H1 (cell line): ENCODE measurements around the gene LRRC4C. TPM values are rescaled to one million over a fixed set of nuclear protein-coding genes. Genes with fewer than 3 reads are reported as not detected.

Experiments
- BRCA1 ChIP-seq: IDR thresholded peaks from 2 replicates; pipeline ENCODE4 v1.6.1; 2012; ENCODE audit warnings: low read depth, low read length, improper control_type of control experiment
- CHD7 ChIP-seq: fragments of 300-600 bp; sonication (generic); IDR thresholded peaks from 2 replicates; pipeline ENCODE4 v1.7.1; 2012; ENCODE audit warnings: low read length, moderate library complexity, mild to moderate bottlenecking, inconsistent platforms; ENCODE audit not compliant: insufficient replicate concordance
- CREB1 ChIP-seq: IDR thresholded peaks from 2 replicates; pipeline ENCODE4 v1.6.1; 2012; ENCODE audit warnings: inconsistent platforms
- NRF1 ChIP-seq: IDR thresholded peaks from 2 replicates; pipeline ENCODE4 v1.6.1; 2011; ENCODE audit warnings: mild to moderate bottlenecking, low read depth, low read length, improper control_type of control experiment
- SIN3A ChIP-seq, 2 experiments: IDR thresholded peaks in 1 of 2; conservative IDR thresholded peaks in 1 of 2; 2 replicates each; pipeline ENCODE4 v1.6.1; 2011 to 2012; ENCODE audit warnings: low read length in 2 of 2, improper control_type of control experiment in 1 of 2, low read depth in 1 of 2, mild to moderate bottlenecking in 1 of 2
- SRF ChIP-seq: IDR thresholded peaks from 2 replicates; pipeline ENCODE4 v1.6.1; 2011; ENCODE audit warnings: mild to moderate bottlenecking, low read depth, low read length, moderate library complexity
- TAF7 ChIP-seq: optimal IDR thresholded peaks from 2 replicates; pipeline ENCODE3; 2011; ENCODE audit warnings: low read depth, mild to moderate bottlenecking, inconsistent platforms, low read length, moderate library complexity, borderline replicate concordance
- TBP ChIP-seq: IDR thresholded peaks from 2 replicates; pipeline ENCODE4 v1.6.1; 2011; ENCODE audit warnings: low read depth, low read length, improper control_type of control experiment
- USF2 ChIP-seq: IDR thresholded peaks from 2 replicates; pipeline ENCODE4 v1.6.1; 2011; ENCODE audit warnings: low read length, improper control_type of control experiment
- polyA plus RNA-seq, 7 experiments: library from polyadenylated mRNA; depleted of rRNA in 3 of 7; stranded (reverse) in 5 of 7; unstranded in 2 of 7; fragments of >200 nt in 5 of 7; fragments of 200-250 nt in 2 of 7; gene quantifications; 1 replicate in 5 of 7; 2 replicates in 1 of 7; 4 replicates in 1 of 7; pipeline versions ENCODE4 v1.2.1 to v1.2.3, GENCODE V29; 2011 to 2013; ENCODE audit warnings: missing spikeins in 2 of 7, mixed read lengths in 2 of 7
- total RNA-seq: library from RNA; stranded (reverse); fragmentation: NEBNext Ultra II Directional; extraction: Animal tissue kit (Norgen Biotek cat#: 25700); gene quantifications from 2 replicates; pipeline ENCODE4 v1.2.1, GENCODE V29; 2021

The LRRC4C gene
- total and polyA plus RNA-seq, 2 of the 8 experiments (the other 6 are each of a cell fraction or from before 2014, with no cell fraction given), result 0.23 to 2.2 TPM

- no peak for TF ChIP-seq CHD7
- no peak for TF ChIP-seq SRF
- TF ChIP-seq USF2, result no peak
- TF ChIP-seq CREB1, result no peak
- TF ChIP-seq BRCA1, result no peak
- no peak for TF ChIP-seq SIN3A (conservative IDR thresholded peaks at IDR 0.05 in 1 of 2, IDR thresholded peaks at IDR 0.05 in 1 of 2; ENCODE audit: low read depth in 1 of 2, low read length in 2 of 2)
- no peak for TF ChIP-seq TAF7
- no peak for TF ChIP-seq NRF1
- TF ChIP-seq TBP, result no peak
These were observed 921.7 kb downstream of the LRRC4C start (continued) for GRCh38 chr11:40537734-40538133.
